ENCODE measurements around the gene DIPK1B. TPM values are rescaled to one million over a fixed set of nuclear protein-coding genes. Genes with fewer than 3 reads are reported as not detected.

DIPK1B gene
- total and polyA plus RNA-seq, 9 donors: 14.1 to 25.3 (median 20.3) TPM

DNA sequence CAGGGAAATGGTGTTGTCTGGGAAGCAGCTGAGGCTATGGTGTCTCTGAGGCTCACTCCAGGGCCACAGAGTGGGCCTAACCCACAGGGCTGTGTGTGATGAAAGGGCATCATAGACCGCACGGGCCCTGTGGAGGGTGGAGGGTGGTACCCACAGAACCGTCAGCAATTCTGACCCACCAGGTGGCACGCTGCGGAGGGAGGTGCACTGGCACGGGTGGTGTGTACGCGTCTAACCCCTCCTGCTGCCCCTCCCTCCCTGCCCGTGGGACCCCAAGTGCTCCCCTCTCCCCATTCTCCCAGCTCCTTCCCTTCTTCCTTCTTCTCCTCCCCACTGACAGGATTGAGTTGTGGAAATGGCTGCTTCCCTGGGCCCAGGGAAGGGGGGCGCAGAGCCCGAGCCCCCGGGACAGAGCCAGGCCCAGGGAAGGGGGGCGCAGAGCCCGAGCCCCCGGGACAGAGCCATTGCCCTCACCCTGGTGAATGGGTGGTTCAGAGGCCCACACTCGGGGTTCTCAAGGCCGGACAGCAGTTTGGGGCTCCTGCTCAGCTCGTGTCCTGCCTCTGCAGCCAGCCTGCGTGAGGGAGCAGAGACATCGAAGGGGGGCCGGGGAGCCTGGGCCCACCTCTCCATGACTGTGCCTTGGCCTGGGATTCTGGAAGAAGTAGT lies 23.6 kb downstream of the DIPK1B start:
- Histone ChIP-seq H3K9me3 (replicated peaks; ENCODE audit: control insufficient read depth, low read depth, low read length) (no peaks in the 10 kb centered on the region), H3K27ac (ENCODE audit: low read length) (no peak overlapping the region), H3K27me3 (ENCODE audit: control insufficient read depth, insufficient read depth, low read length) (peaks cover 28% of the 10 kb centered on the region), H3K4me1 (ENCODE audit: control insufficient read depth, insufficient read depth, low read length) (peaks cover 5% of the 10 kb centered on the region), H3K4me3 (ENCODE audit: low read length) (no peak overlapping the region), H3K36me3 (ENCODE audit: control insufficient read depth, insufficient read depth, low read length) (no peaks in the 10 kb centered on the region)
- DNase-seq: no peak
- 76% methylated on average over 12 of the region's 21 CpGs for WGBS (ENCODE audit: insufficient coverage)

DNA sequence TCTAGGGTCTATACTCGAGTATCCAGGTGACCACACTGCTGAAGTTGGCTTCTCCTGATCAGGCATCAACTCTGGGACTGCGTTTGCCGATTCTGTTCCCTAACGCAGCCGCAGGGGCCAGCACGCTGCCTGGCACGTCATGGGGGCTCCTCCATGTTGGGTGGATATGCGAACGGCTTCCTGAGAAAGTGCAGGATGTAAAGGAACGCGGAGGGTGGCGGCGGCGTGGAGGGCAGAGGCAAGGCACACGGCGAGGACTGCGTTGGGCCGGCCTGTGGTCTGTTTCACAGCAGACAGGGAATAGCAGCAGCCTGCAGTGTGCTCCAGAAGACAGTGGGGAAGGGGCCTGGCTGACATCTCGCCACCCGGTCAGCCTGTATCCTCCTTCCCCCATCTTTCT lies 26.6 kb downstream of the DIPK1B start:
- Histone ChIP-seq H3K27me3 (ENCODE audit: control insufficient read depth, insufficient read depth, low read length) (peaks cover 51% of the 10 kb centered on the region), H3K9me3 (replicated peaks; ENCODE audit: control insufficient read depth, low read depth, low read length) (no peaks in the 10 kb centered on the region), H3K4me1 (ENCODE audit: control insufficient read depth, insufficient read depth, low read length) (peaks cover 28% of the 10 kb centered on the region), H3K36me3 (ENCODE audit: control insufficient read depth, insufficient read depth, low read length) (no peaks in the 10 kb centered on the region), H3K27ac (ENCODE audit: low read length) (no peak overlapping the region), H3K4me3 (ENCODE audit: low read length) (no peak overlapping the region)
- 89% methylated on average over 18 of the region's 20 CpGs for WGBS (ENCODE audit: insufficient coverage)
- DNase-seq: no peak

DNA sequence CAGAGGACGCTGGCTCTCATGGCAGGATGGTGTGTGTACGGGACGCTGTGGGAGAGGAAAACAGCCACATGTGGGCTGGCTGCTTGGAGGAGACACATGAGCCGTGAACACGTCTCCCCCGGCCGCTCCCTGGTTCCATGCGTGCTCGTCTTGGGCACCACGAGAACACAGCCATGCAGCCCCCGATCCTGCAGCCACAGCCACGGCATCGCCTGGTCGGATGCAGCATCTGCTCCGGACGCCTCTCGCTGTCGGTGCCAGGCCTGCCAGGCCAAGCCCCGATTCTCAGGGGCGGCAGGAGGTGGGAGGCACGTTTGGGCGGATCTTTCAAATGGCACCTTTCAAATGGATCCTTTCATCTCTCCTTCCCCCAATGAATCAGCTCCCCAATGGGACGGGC lies 27.1 kb downstream of the DIPK1B start:
- Histone ChIP-seq H3K9me3 (replicated peaks; ENCODE audit: control insufficient read depth, low read depth, low read length) (no peaks in the 10 kb centered on the region), H3K36me3 (ENCODE audit: control insufficient read depth, insufficient read depth, low read length) (no peaks in the 10 kb centered on the region), H3K4me1 (ENCODE audit: control insufficient read depth, insufficient read depth, low read length) (peaks cover 28% of the 10 kb centered on the region), H3K27ac (ENCODE audit: low read length) (no peak overlapping the region), H3K27me3 (ENCODE audit: control insufficient read depth, insufficient read depth, low read length) (peaks cover 51% of the 10 kb centered on the region), H3K4me3 (ENCODE audit: low read length) (no peak overlapping the region)
- DNase-seq: no peak
- 72% methylated on average over 19 of the region's 23 CpGs for WGBS (ENCODE audit: insufficient coverage)

DNA sequence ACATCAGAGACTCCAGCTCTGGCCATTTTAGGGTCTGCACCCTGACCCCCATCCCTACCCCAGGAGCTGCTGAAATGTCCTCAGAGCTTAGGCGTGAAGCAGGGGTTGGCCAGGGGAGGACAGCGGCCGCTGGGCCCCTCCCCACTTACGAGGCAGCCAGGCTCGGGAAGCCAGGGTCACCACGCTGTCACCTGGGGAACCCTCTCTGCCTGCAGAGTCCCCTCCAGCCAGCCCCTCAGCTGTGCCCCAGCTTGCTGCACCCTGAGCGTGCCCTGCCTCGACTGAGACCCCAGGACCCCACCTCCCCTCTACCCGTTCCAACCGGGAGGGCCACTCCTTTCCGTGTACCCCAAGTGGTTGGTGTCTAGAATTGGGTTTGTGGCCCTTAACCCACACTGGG lies 27.7 kb downstream of the DIPK1B start:
- Histone ChIP-seq H3K4me3 (ENCODE audit: low read length) (no peak overlapping the region), H3K27ac (ENCODE audit: low read length) (no peak overlapping the region), H3K27me3 (ENCODE audit: control insufficient read depth, insufficient read depth, low read length) (peaks cover 51% of the 10 kb centered on the region), H3K36me3 (ENCODE audit: control insufficient read depth, insufficient read depth, low read length) (no peaks in the 10 kb centered on the region), H3K9me3 (replicated peaks; ENCODE audit: control insufficient read depth, low read depth, low read length) (no peaks in the 10 kb centered on the region), H3K4me1 (ENCODE audit: control insufficient read depth, insufficient read depth, low read length) (peaks cover 28% of the 10 kb centered on the region)
- 74% methylated on average over 6 of the region's 11 CpGs for WGBS (ENCODE audit: insufficient coverage)
- DNase-seq: no peak

DNA sequence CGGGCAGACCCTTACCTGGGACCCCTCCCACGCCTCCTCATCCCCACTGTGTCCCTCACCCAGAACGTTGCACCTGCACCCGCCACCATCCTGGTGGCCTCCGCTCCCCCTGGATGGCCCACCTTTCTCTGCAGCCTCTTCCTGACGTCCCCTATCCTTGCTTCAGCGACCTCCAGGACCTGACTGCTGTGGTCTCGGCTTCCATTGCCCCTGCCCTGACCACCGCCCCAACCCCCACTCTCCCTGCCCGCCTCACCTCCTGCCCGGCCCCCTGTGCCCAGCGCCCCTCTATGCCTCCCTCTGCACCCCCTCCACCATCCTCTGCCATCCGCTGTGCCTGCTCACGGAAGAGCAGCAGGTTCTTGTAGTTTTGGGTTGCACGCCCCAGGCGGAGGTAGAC lies 28.1 kb downstream of the DIPK1B start:
- Histone ChIP-seq H3K9me3 (replicated peaks; ENCODE audit: control insufficient read depth, low read depth, low read length) (no peaks in the 10 kb centered on the region), H3K36me3 (ENCODE audit: control insufficient read depth, insufficient read depth, low read length) (no peaks in the 10 kb centered on the region), H3K27me3 (ENCODE audit: control insufficient read depth, insufficient read depth, low read length) (peaks cover 51% of the 10 kb centered on the region), H3K4me1 (ENCODE audit: control insufficient read depth, insufficient read depth, low read length) (peaks cover 28% of the 10 kb centered on the region), H3K27ac (ENCODE audit: low read length) (no peak overlapping the region), H3K4me3 (ENCODE audit: low read length) (no peak overlapping the region)
- DNase-seq: no peak
- 88% methylated on average over 16 of the region's 16 CpGs for WGBS (ENCODE audit: insufficient coverage)

GRCh38 chr9:136740971-136741882 lies 28.9 kb downstream of the DIPK1B start:
- DNase-seq: peak; percentile 66
- Histone ChIP-seq H3K27ac (ENCODE audit: low read length) (peak overlapping the region; percentile 42), H3K4me3 (ENCODE audit: low read length) (no peak overlapping the region), H3K27me3 (ENCODE audit: control insufficient read depth, insufficient read depth, low read length) (peaks cover 51% of the 10 kb centered on the region), H3K9me3 (replicated peaks; ENCODE audit: control insufficient read depth, low read depth, low read length) (no peaks in the 10 kb centered on the region), H3K36me3 (ENCODE audit: control insufficient read depth, insufficient read depth, low read length) (no peaks in the 10 kb centered on the region), H3K4me1 (ENCODE audit: control insufficient read depth, insufficient read depth, low read length) (peaks cover 28% of the 10 kb centered on the region)
- WGBS (ENCODE audit: insufficient coverage): 20% methylated on average over 31 of the region's 37 CpGs

- peak overlapping the region; percentile 1 for H3K4me3 ChIP-seq (ENCODE audit: low read length)
- H3K27me3 ChIP-seq (ENCODE audit: control insufficient read depth, insufficient read depth, low read length): peaks cover 51% of the 10 kb centered on the region
- H3K4me1 ChIP-seq (ENCODE audit: control insufficient read depth, insufficient read depth, low read length): peaks cover 28% of the 10 kb centered on the region
- H3K36me3 ChIP-seq (ENCODE audit: control insufficient read depth, insufficient read depth, low read length): no peaks in the 10 kb centered on the region
- H3K9me3 ChIP-seq (replicated peaks; ENCODE audit: control insufficient read depth, low read depth, low read length): no peaks in the 10 kb centered on the region
- H3K27ac ChIP-seq (ENCODE audit: low read length): no peak overlapping the region
- WGBS (ENCODE audit: insufficient coverage): 37% methylated on average over 24 of the region's 32 CpGs
- no peak for DNase-seq
Measured at GRCh38 chr9:136741883-136742571, 29.7 kb downstream of the DIPK1B start.

- H3K9me3 ChIP-seq (replicated peaks; ENCODE audit: control insufficient read depth, low read depth, low read length): no peaks in the 10 kb centered on the region
- peak within 1 kb of the TSS; percentile 8 for H3K4me3 ChIP-seq (ENCODE audit: low read length)
- H3K36me3 ChIP-seq (ENCODE audit: control insufficient read depth, insufficient read depth, low read length): no peaks in the 10 kb centered on the region
- peaks cover 51% of the 10 kb centered on the region for H3K27me3 ChIP-seq (ENCODE audit: control insufficient read depth, insufficient read depth, low read length)
- no peak within 1 kb of the TSS for H3K27ac ChIP-seq (ENCODE audit: low read length)
- peaks cover 28% of the 10 kb centered on the region for H3K4me1 ChIP-seq (ENCODE audit: control insufficient read depth, insufficient read depth, low read length)
- WGBS (ENCODE audit: insufficient coverage): 30% methylated on average over 12 of the region's 25 CpGs
- no peak for DNase-seq
Measured at GRCh38 chr9:136742591-136743391, 30.4 kb downstream of the DIPK1B start, which contains the start of gene LCN10. TSS of gene LCN10 (minus strand) at chr9:136742940. CDS start at chr9:136742903, 37 bp downstream.

GRCh38 chr9:136743639-136744211 lies 31.4 kb downstream of the DIPK1B start:
- H3K9me3 ChIP-seq (replicated peaks; ENCODE audit: control insufficient read depth, low read depth, low read length): no peaks in the 10 kb centered on the region
- H3K27me3 ChIP-seq (ENCODE audit: control insufficient read depth, insufficient read depth, low read length): peaks cover 43% of the 10 kb centered on the region
- no peaks in the 10 kb centered on the region for H3K36me3 ChIP-seq (ENCODE audit: control insufficient read depth, insufficient read depth, low read length)
- no peak for DNase-seq
- H3K4me3 ChIP-seq (ENCODE audit: low read length): no peak overlapping the region
- H3K4me1 ChIP-seq (ENCODE audit: control insufficient read depth, insufficient read depth, low read length): peaks cover 28% of the 10 kb centered on the region
- 78% methylated on average over 16 of the region's 16 CpGs for WGBS (ENCODE audit: insufficient coverage)
- H3K27ac ChIP-seq (ENCODE audit: low read length): no peak overlapping the region
